GM12878 (cell line): Measurements from ENCODE around the gene KIF5C. TPM values are rescaled to one million over a fixed set of nuclear protein-coding genes. Genes with fewer than 3 reads are reported as not detected.

Experiments used
- ATAC-seq: fragments of 200-7000 bp; cut with Tn5 transposase; 3 replicates; pipeline ENCODE4 v1.9.1; 2020; ENCODE audit warnings: mild to moderate bottlenecking, moderate library complexity
- BruUV-seq: library from RNA; stranded (reverse); fragments of 400-500 nt; replicated peaks from 2 replicates; lab custom pipeline; 2021; lab: Mats Ljungman, UMichigan
- CTCF ChIA-PET: fragments of 300-600 bp; sonication (Branson Sonifier 250); formaldehyde crosslinking; extraction: SDS; loops from one replicate; lab custom pipeline; 2021; ENCODE audit warnings: inconsistent platforms; lab: Yijun Ruan, JAX
- POLR2A ChIA-PET: fragments of 350-600 bp; formaldehyde crosslinking; extraction: SDS; loops from one replicate; lab custom pipeline; 2021; ENCODE audit warnings: inconsistent platforms; lab: Charles Lee
- RAD21 ChIA-PET: fragments of 300-600 bp; sonication (Branson Sonifier 250); formaldehyde crosslinking; loops from one replicate; lab custom pipeline; 2023; ENCODE audit warnings: antibody characterized with exemption; ENCODE audit not compliant: unreplicated experiment; lab: Charles Lee
- SMC1A ChIA-PET: fragments of 300-600 bp; sonication (Branson Sonifier 250); formaldehyde crosslinking; loops from one replicate; lab custom pipeline; 2023; ENCODE audit not compliant: unreplicated experiment, uncharacterized antibody; lab: Charles Lee
- DNase-seq: peaks from one replicate; pipeline ENCODE4 v3.0.0-alpha.2; 2011; ENCODE audit warnings: low read depth, low spot score
- FAIRE-seq: peaks from 3 replicates; lab custom pipeline; 2011; peaks lifted over from hg19 to GRCh38; lab: Jason Lieb, UNC
- H2AFZ ChIP-seq: 2 replicates; pipeline ENCODE4 v1.6.0; 2011; ENCODE audit warnings: low read depth, low read length, control low read depth; ENCODE audit not compliant: control insufficient read depth
- H3K27ac ChIP-seq: 2 replicates; pipeline ENCODE4 v1.5.1; 2011; ENCODE audit warnings: control low read depth; ENCODE audit not compliant: control insufficient read depth, insufficient read depth
- H3K27me3 ChIP-seq, 2 experiments: replicated peaks in 1 of 2; 2 replicates each; pipeline versions ENCODE4 v1.6.0 to v1.6.1; 2011; ENCODE audit warnings: low read length in 1 of 2; ENCODE audit not compliant: control insufficient read depth in 2 of 2, insufficient read depth in 2 of 2
- H3K36me3 ChIP-seq, 2 experiments: 2 replicates each; pipeline ENCODE4 v1.5.1; 2011; ENCODE audit warnings: low read length in 1 of 2; ENCODE audit not compliant: control insufficient read depth in 2 of 2, insufficient read depth in 2 of 2
- H3K4me1 ChIP-seq: 2 replicates; pipeline ENCODE4 v1.6.1; 2011; ENCODE audit warnings: mild to moderate bottlenecking, low read length, moderate library complexity, mixed read lengths; ENCODE audit not compliant: control insufficient read depth, insufficient read depth
- H3K4me2 ChIP-seq: 2 replicates; pipeline ENCODE4 v1.6.0; 2011; ENCODE audit warnings: control low read depth; ENCODE audit not compliant: control insufficient read depth, insufficient read depth
- H3K4me3 ChIP-seq: fragments of 200-600 bp; sonication (generic); 2 replicates; pipeline ENCODE4 v1.5.1; 2016
- H3K79me2 ChIP-seq: 2 replicates; pipeline ENCODE4 v1.6.0; 2011; ENCODE audit warnings: low read length; ENCODE audit not compliant: control insufficient read depth, insufficient read depth
- H3K9ac ChIP-seq: 2 replicates; pipeline ENCODE4 v1.8.0; 2011; ENCODE audit warnings: low read length, control low read depth, mixed read lengths; ENCODE audit not compliant: control insufficient read depth, insufficient read depth
- H3K9me3 ChIP-seq: replicated peaks from 3 replicates; pipeline ENCODE4 v1.5.1; 2011; ENCODE audit warnings: mild to moderate bottlenecking, low read length; ENCODE audit not compliant: control insufficient read depth, insufficient read depth
- H4K20me1 ChIP-seq: 2 replicates; pipeline ENCODE4 v1.6.0; 2011; ENCODE audit not compliant: control insufficient read depth, insufficient read depth
- ASH2L ChIP-seq: fragments of 300-600, 200-600 bp; sonication (generic); IDR thresholded peaks from 2 replicates; pipeline ENCODE4 v1.6.1; 2017; ENCODE audit warnings: low read depth, mild to moderate bottlenecking, borderline replicate concordance
- ATF7 ChIP-seq: fragments of 450-650 bp; IDR thresholded peaks from 2 replicates; pipeline ENCODE4 v1.6.1; 2016; ENCODE audit warnings: low read depth, mild to moderate bottlenecking
- BMI1 ChIP-seq: fragments of 450-650 bp; IDR thresholded peaks from 2 replicates; pipeline ENCODE4 v1.6.1; 2016; ENCODE audit warnings: mild to moderate bottlenecking, moderate library complexity, borderline replicate concordance
- CBX5 ChIP-seq: sonication (generic); IDR thresholded peaks from 2 replicates; pipeline ENCODE4 v1.6.1; 2016; ENCODE audit warnings: low read depth, moderate library complexity, mild to moderate bottlenecking, inconsistent platforms
- DPF2 ChIP-seq: fragments of 450-650 bp; IDR thresholded peaks from 2 replicates; pipeline ENCODE4 v1.6.1; 2017; ENCODE audit warnings: mild to moderate bottlenecking
- EED ChIP-seq: sonication (generic); IDR thresholded peaks from 2 replicates; pipeline ENCODE4 v1.6.1; 2016; ENCODE audit warnings: antibody characterized with exemption, low read depth
- EGR1 ChIP-seq, 2 experiments: IDR thresholded peaks; 1 replicate in 1 of 2; 2 replicates in 1 of 2; pipeline ENCODE4 v1.6.1; 2011 to 2012; ENCODE audit warnings: low read depth in 2 of 2, low read length in 2 of 2, borderline replicate concordance in 1 of 2, mild to moderate bottlenecking in 1 of 2, moderate library complexity in 1 of 2
- EZH2 ChIP-seq: IDR thresholded peaks from 2 replicates; pipeline ENCODE4 v1.6.1; 2012; ENCODE audit warnings: low read depth, mild to moderate bottlenecking, control low read depth, inconsistent platforms, low read length, borderline replicate concordance; ENCODE audit not compliant: control insufficient read depth
- GABPA ChIP-seq: IDR thresholded peaks from 2 replicates; pipeline ENCODE4 v1.6.1; 2014; ENCODE audit warnings: antibody characterized with exemption, low read depth, mild to moderate bottlenecking, inconsistent platforms
- KAT2A ChIP-seq: conservative IDR thresholded peaks from 2 replicates; pipeline ENCODE4 v1.6.1; 2011; ENCODE audit warnings: low read depth, low read length; ENCODE audit not compliant: control insufficient read depth
- NFYA ChIP-seq: IDR thresholded peaks from 2 replicates; pipeline ENCODE4 v1.6.1; 2011; ENCODE audit warnings: low read depth, mild to moderate bottlenecking, low read length, improper control_type of control experiment, borderline replicate concordance
- NR2C2 ChIP-seq: IDR thresholded peaks from 2 replicates; pipeline ENCODE4 v1.6.1; 2011; ENCODE audit warnings: borderline replicate concordance, low read depth; ENCODE audit not compliant: control insufficient read depth, insufficient read length
- PML ChIP-seq: IDR thresholded peaks from 2 replicates; pipeline ENCODE4 v1.6.1; 2012; ENCODE audit warnings: low read length, inconsistent platforms
- STAT1 ChIP-seq: fragments of 450-650 bp; conservative IDR thresholded peaks from 2 replicates; pipeline ENCODE4 v1.6.1; 2014; ENCODE audit warnings: antibody characterized with exemption, mild to moderate bottlenecking
- WGBS: methylation state at CpG from one replicate; pipeline ENCODE4 v1.1.6; 2016; ENCODE audit warnings: low lambda C conversion rate; ENCODE audit not compliant: insufficient replicate concordance, insufficient coverage; ENCODE audit errors: missing lambda C conversion rate; 5-methylcytosine and 5-hydroxymethylcytosine counted together
- in situ Hi-C: fragments of 300-500 bp; cut with MboI; formaldehyde crosslinking; loops from 9 replicates; pipeline ENCODE4 v1.14.3; 2018; ENCODE audit warnings: mixed read lengths
- intact Hi-C: fragments of 100-400 bp; cut with micrococcal nuclease; formaldehyde crosslinking; loops from one replicate; pipeline ENCODE4 v1.14.2; 2022; ENCODE audit not compliant: unreplicated experiment
- polyA plus RNA-seq, 11 experiments: library from polyadenylated mRNA; depleted of rRNA in 4 of 11; unstranded in 6 of 11; stranded (reverse) in 5 of 11; fragments of >200 nt; fragmentation: Nextera tagmentation in 4 of 11; fragmentation: Illumina TruSeq in 1 of 11; extraction: Ambion mirVana in 4 of 11; extraction: Trizol in 1 of 11; gene quantifications; 1 replicate in 1 of 11; 2 replicates in 10 of 11; pipeline versions ENCODE4 v1.2.1 to v1.2.3, GENCODE V29; 2011 to 2016; ENCODE audit warnings: inconsistent platforms in 2 of 11, missing spikeins in 2 of 11, low read depth in 1 of 11
- total RNA-seq, 4 experiments: library from RNA; depleted of rRNA in 3 of 4; stranded (reverse); fragments of >200 nt in 3 of 4; fragmentation: Illumina TruSeq in 1 of 4; extraction: Trizol in 1 of 4; gene quantifications; 2 replicates each; pipeline versions ENCODE4 v1.2.1 to v1.2.3, GENCODE V29; 2013 to 2021
- TF ChIP-seq, protein P1 (sequence below): fragments of 450-650 bp; IDR thresholded peaks from 2 replicates; pipeline ENCODE4 v1.6.1; 2017; ENCODE audit warnings: mild to moderate bottlenecking, moderate library complexity
- TF ChIP-seq, protein P2 (sequence below): fragments of 450-650 bp; formaldehyde crosslinking; IDR thresholded peaks from 2 replicates; pipeline ENCODE4 v1.4.0; 2020; ENCODE audit warnings: mild to moderate bottlenecking, moderate library complexity

The KIF5C gene
- total and polyA plus RNA-seq, 10 of the 15 experiments (the other 5 are each of a cell fraction or from before 2014, with no cell fraction given) = 0.08 to 0.49 (median 0.24) TPM

DNA sequence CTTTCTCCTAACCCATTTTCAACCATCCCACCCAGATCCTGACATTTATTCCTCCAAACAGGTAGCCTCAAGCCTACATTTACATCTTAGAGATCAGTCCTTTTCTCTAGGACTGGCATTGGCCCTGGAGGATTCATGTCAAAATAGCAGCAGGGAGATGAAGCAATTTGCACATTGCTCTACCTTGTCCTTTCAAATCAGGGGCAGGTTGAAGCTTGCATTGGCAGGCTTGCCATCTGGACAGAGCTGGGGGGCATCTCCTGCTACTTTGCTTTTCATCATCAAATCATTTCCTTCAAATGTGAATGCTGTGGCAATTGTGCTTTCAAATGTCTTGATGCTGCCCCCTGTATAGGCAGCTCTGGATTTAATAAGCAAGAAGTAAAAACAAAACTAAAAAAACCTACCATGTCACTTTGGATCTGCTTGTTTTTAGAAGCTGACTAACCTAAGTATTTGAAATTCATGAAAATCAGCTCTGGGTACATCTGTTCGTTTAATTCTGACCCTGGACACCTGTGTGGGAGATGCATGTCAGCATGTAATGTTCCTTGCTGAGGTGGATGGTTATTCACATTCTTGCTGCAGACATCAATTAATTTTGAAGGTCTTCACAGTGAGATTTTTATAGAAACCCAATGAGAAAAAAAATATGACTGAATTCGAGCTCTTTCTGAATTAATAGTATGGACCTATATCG, 47.9 kb downstream of the KIF5C start:
- Histone ChIP-seq H3K4me2 (no peak overlapping the region), H3K4me3 (no peak overlapping the region), H3K36me3 (no peaks in the 10 kb centered on the region), H4K20me1 (no peaks in the 10 kb centered on the region), H3K4me1 (no peaks in the 10 kb centered on the region), H2AFZ (no peak overlapping the region), H3K9me3 (peaks cover 2% of the 10 kb centered on the region; the same call in 2 of the 3 replicates), H3K27me3 (no peaks in the 10 kb centered on the region; a peak in 2 of 4 replicates), H3K79me2 (no peaks in the 10 kb centered on the region), H3K27ac (no peak overlapping the region), H3K9ac (no peak overlapping the region)
- BruUV-seq = no TSS peak
- DNase-seq (no peak), ATAC-seq (no peak), FAIRE-seq (no peak)
- intact Hi-C loops = loop anchor here (10.0 kb wide), 1 partner anchor 278 kb away; the partner anchor contains the start of gene EPC2
- in situ Hi-C loops = no loop called here
- WGBS = 27% methylated on average over 3 of the region's 3 CpGs
- CTCF ChIA-PET = interaction anchor here (0.6 to 1.9 kb wide), 5 partner anchors 13 to 586 kb away, joined by 3 to 6 read pairs (median 3); no protein-coding TSS in a partner anchor
- SMC1A ChIA-PET = interaction anchor here (1.1 to 1.6 kb wide), 2 partner anchors 8 to 68 kb away, joined by 3 read pairs; no protein-coding TSS in a partner anchor
- POLR2A ChIA-PET = no interaction called here
- RAD21 ChIA-PET = no interaction called here
- TF ChIP-seq EZH2 = no peak
- no peak for TF ChIP-seq GABPA
- TF ChIP-seq, protein P1, sequence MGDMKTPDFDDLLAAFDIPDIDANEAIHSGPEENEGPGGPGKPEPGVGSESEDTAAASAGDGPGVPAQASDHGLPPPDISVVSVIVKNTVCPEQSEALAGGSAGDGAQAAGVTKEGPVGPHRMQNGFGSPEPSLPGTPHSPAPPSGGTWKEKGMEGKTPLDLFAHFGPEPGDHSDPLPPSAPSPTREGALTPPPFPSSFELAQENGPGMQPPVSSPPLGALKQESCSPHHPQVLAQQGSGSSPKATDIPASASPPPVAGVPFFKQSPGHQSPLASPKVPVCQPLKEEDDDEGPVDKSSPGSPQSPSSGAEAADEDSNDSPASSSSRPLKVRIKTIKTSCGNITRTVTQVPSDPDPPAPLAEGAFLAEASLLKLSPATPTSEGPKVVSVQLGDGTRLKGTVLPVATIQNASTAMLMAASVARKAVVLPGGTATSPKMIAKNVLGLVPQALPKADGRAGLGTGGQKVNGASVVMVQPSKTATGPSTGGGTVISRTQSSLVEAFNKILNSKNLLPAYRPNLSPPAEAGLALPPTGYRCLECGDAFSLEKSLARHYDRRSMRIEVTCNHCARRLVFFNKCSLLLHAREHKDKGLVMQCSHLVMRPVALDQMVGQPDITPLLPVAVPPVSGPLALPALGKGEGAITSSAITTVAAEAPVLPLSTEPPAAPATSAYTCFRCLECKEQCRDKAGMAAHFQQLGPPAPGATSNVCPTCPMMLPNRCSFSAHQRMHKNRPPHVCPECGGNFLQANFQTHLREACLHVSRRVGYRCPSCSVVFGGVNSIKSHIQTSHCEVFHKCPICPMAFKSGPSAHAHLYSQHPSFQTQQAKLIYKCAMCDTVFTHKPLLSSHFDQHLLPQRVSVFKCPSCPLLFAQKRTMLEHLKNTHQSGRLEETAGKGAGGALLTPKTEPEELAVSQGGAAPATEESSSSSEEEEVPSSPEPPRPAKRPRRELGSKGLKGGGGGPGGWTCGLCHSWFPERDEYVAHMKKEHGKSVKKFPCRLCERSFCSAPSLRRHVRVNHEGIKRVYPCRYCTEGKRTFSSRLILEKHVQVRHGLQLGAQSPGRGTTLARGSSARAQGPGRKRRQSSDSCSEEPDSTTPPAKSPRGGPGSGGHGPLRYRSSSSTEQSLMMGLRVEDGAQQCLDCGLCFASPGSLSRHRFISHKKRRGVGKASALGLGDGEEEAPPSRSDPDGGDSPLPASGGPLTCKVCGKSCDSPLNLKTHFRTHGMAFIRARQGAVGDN = no peak
- no peak for TF ChIP-seq PML
- TF ChIP-seq ASH2L = no peak
- TF ChIP-seq STAT1 = no peak
- TF ChIP-seq CBX5 = no peak
- TF ChIP-seq NR2C2 = no peak
- no peak for TF ChIP-seq EED
- no peak for TF ChIP-seq NFYA
- TF ChIP-seq DPF2 = no peak
- TF ChIP-seq, protein P2, sequence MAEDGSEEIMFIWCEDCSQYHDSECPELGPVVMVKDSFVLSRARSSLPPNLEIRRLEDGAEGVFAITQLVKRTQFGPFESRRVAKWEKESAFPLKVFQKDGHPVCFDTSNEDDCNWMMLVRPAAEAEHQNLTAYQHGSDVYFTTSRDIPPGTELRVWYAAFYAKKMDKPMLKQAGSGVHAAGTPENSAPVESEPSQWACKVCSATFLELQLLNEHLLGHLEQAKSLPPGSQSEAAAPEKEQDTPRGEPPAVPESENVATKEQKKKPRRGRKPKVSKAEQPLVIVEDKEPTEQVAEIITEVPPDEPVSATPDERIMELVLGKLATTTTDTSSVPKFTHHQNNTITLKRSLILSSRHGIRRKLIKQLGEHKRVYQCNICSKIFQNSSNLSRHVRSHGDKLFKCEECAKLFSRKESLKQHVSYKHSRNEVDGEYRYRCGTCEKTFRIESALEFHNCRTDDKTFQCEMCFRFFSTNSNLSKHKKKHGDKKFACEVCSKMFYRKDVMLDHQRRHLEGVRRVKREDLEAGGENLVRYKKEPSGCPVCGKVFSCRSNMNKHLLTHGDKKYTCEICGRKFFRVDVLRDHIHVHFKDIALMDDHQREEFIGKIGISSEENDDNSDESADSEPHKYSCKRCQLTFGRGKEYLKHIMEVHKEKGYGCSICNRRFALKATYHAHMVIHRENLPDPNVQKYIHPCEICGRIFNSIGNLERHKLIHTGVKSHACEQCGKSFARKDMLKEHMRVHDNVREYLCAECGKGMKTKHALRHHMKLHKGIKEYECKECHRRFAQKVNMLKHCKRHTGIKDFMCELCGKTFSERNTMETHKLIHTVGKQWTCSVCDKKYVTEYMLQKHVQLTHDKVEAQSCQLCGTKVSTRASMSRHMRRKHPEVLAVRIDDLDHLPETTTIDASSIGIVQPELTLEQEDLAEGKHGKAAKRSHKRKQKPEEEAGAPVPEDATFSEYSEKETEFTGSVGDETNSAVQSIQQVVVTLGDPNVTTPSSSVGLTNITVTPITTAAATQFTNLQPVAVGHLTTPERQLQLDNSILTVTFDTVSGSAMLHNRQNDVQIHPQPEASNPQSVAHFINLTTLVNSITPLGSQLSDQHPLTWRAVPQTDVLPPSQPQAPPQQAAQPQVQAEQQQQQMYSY (CRISPR knock-in tag) = no peak
- TF ChIP-seq ATF7 = no peak
- TF ChIP-seq EGR1 (IDR thresholded peaks at IDR 0.05; ENCODE audit: borderline replicate concordance in 1 of 2, low read depth in 2 of 2, low read length in 2 of 2) = no peak
- TF ChIP-seq KAT2A = no peak
- no peak for TF ChIP-seq BMI1
